ENCODE measurements around the gene MAST4. TPM values are rescaled to one million over a fixed set of nuclear protein-coding genes. Genes with fewer than 3 reads are reported as not detected.

MAST4 gene
- polyA plus RNA-seq, 1 donor (not counting 4 experiments of a cell fraction or from before 2014, with no cell fraction given) = 19.8 TPM

DNA sequence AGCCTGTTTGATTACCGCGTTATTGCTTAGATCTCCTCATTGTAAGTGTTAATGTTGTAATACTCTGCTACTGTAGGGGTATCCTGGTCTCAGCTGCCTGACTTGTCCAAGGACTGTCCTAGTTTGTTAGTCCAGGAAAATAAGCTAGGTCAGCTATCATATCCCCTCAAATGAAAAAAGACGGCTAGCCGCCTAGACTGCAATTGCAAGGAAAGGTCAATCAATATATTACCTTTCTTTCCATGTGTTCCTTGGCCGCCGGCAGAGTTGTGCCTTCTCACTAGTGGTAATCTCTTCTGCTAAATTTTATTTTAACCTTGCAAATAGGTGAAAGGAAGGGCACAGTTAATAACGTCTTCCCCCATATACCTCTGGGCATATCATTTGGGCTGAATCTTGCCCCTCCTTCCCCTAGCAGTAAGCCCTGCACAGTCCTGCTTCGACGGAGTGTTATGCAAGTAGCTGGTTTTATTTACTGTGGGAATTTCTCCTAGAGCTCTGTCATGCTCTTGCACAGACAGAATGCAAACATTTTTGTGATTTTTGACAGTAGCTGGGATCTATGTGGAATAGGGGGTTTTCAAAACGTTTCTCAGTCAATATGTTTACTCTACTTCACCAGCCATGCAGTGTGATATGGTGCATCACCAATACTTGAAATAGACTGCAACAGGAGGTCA lies 288.5 kb downstream of the MAST4 start:
- no peak overlapping the region for H2AFZ ChIP-seq (ENCODE audit: control insufficient read depth, low read length)
- H3K4me3 ChIP-seq (ENCODE audit: control insufficient read depth in 2 of 3, extremely low read depth in 1 of 3, insufficient read depth in 2 of 3, low read depth in 1 of 3, low read length in 3 of 3) = no peak overlapping the region
- FAIRE-seq (no peak), DNase-seq (ENCODE audit: low read depth, low spot score) (no peak)
- peaks cover 33% of the 10 kb centered on the region for H3K4me1 ChIP-seq (ENCODE audit: control insufficient read depth, extremely low read depth, insufficient read depth, low read length)
- dilution Hi-C loops (cut with MboI; ENCODE audit: extremely low pct_ligation_motif_present, low sequenced_read_pairs) = no loop called here
- H3K9me3 ChIP-seq (ENCODE audit: control insufficient read depth, low read depth, low read length) = no peaks in the 10 kb centered on the region
- H3K36me3 ChIP-seq (ENCODE audit: control insufficient read depth in 2 of 2, extremely low read depth in 1 of 2, insufficient read depth in 2 of 2, low read length in 2 of 2) = no peaks in the 10 kb centered on the region
- no peaks in the 10 kb centered on the region for H3K27me3 ChIP-seq (ENCODE audit: control insufficient read depth, extremely low read depth, insufficient read depth, low read length)
- H3K79me2 ChIP-seq (ENCODE audit: control insufficient read depth, insufficient read depth, low read length) = no peaks in the 10 kb centered on the region
- no peak overlapping the region for H3K27ac ChIP-seq (ENCODE audit: control insufficient read depth, insufficient read depth, low read length)
- H3K9me1 ChIP-seq (ENCODE audit: control insufficient read depth, extremely low read depth, insufficient read depth, low read length) = no peaks in the 10 kb centered on the region
- H3K9ac ChIP-seq (ENCODE audit: control insufficient read depth, extremely low read depth, insufficient read depth, low read length) = no peak overlapping the region
- H3K4me2 ChIP-seq (ENCODE audit: control insufficient read depth, extremely low read depth, insufficient read depth, low read depth, low read length) = no peak overlapping the region
- no peaks in the 10 kb centered on the region for H4K20me1 ChIP-seq (ENCODE audit: control insufficient read depth, extremely low read depth, insufficient read depth, low read length)
- TF ChIP-seq EZH2 (IDR thresholded peaks at IDR 0.05; ENCODE audit: low read length) = no peak
- TF ChIP-seq, protein P1, sequence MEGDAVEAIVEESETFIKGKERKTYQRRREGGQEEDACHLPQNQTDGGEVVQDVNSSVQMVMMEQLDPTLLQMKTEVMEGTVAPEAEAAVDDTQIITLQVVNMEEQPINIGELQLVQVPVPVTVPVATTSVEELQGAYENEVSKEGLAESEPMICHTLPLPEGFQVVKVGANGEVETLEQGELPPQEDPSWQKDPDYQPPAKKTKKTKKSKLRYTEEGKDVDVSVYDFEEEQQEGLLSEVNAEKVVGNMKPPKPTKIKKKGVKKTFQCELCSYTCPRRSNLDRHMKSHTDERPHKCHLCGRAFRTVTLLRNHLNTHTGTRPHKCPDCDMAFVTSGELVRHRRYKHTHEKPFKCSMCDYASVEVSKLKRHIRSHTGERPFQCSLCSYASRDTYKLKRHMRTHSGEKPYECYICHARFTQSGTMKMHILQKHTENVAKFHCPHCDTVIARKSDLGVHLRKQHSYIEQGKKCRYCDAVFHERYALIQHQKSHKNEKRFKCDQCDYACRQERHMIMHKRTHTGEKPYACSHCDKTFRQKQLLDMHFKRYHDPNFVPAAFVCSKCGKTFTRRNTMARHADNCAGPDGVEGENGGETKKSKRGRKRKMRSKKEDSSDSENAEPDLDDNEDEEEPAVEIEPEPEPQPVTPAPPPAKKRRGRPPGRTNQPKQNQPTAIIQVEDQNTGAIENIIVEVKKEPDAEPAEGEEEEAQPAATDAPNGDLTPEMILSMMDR (optimal IDR thresholded peaks at IDR 0.05 in 1 of 3, IDR thresholded peaks at IDR 0.05 in 1 of 3, conservative IDR thresholded peaks at IDR 0.05 in 1 of 3; ENCODE audit: extremely low read depth in 1 of 3, insufficient read depth in 2 of 3, low read length in 3 of 3) = no peak

- no peak overlapping the region for H2AFZ ChIP-seq (ENCODE audit: control insufficient read depth, low read length)
- no peak for DNase-seq (ENCODE audit: low read depth, low spot score)
- dilution Hi-C loops (cut with MboI; ENCODE audit: extremely low pct_ligation_motif_present, low sequenced_read_pairs) = no loop called here
- H3K4me3 ChIP-seq (ENCODE audit: control insufficient read depth in 2 of 3, extremely low read depth in 1 of 3, insufficient read depth in 2 of 3, low read depth in 1 of 3, low read length in 3 of 3) = no peak overlapping the region
- no peaks in the 10 kb centered on the region for H3K36me3 ChIP-seq (ENCODE audit: control insufficient read depth in 2 of 2, extremely low read depth in 1 of 2, insufficient read depth in 2 of 2, low read length in 2 of 2)
- no peaks in the 10 kb centered on the region for H3K79me2 ChIP-seq (ENCODE audit: control insufficient read depth, insufficient read depth, low read length)
- no peaks in the 10 kb centered on the region for H3K9me3 ChIP-seq (ENCODE audit: control insufficient read depth, low read depth, low read length)
- no peak overlapping the region for H3K4me2 ChIP-seq (ENCODE audit: control insufficient read depth, extremely low read depth, insufficient read depth, low read depth, low read length)
- no peaks in the 10 kb centered on the region for H3K9me1 ChIP-seq (ENCODE audit: control insufficient read depth, extremely low read depth, insufficient read depth, low read length)
- no peak overlapping the region for H3K9ac ChIP-seq (ENCODE audit: control insufficient read depth, extremely low read depth, insufficient read depth, low read length)
- H3K27me3 ChIP-seq (ENCODE audit: control insufficient read depth, extremely low read depth, insufficient read depth, low read length) = no peaks in the 10 kb centered on the region
- no peak for FAIRE-seq
- TF ChIP-seq, protein P1 (optimal IDR thresholded peaks at IDR 0.05 in 1 of 3, IDR thresholded peaks at IDR 0.05 in 1 of 3, conservative IDR thresholded peaks at IDR 0.05 in 1 of 3; ENCODE audit: extremely low read depth in 1 of 3, insufficient read depth in 2 of 3, low read length in 3 of 3) = no peak
- TF ChIP-seq EZH2 (IDR thresholded peaks at IDR 0.05; ENCODE audit: low read length) = no peak
- H3K27ac ChIP-seq (ENCODE audit: control insufficient read depth, insufficient read depth, low read length) = no peak overlapping the region
- H3K4me1 ChIP-seq (ENCODE audit: control insufficient read depth, extremely low read depth, insufficient read depth, low read length) = peaks cover 41% of the 10 kb centered on the region
- H4K20me1 ChIP-seq (ENCODE audit: control insufficient read depth, extremely low read depth, insufficient read depth, low read length) = no peaks in the 10 kb centered on the region
Observed at GRCh38 chr5:66886941-66887340, 290.7 kb downstream of the MAST4 start.

All from keratinocyte (primary cell).